ENCODE measurements around the gene ZNF423.

ZNF423 gene

GRCh38 chr16:49483251-49483650, 372.7 kb downstream of the ZNF423 start:
- no peak overlapping the region for H3K4me3 ChIP-seq (ENCODE audit: low read depth, low read length)
- H2AFZ ChIP-seq: no peak overlapping the region
- no peaks in the 10 kb centered on the region for H3K4me1 ChIP-seq
- H3K4me2 ChIP-seq (ENCODE audit: low read length): no peak overlapping the region
- no peaks in the 10 kb centered on the region for H3K27me3 ChIP-seq (ENCODE audit: control insufficient read depth, insufficient read depth, low read length)
- no peaks in the 10 kb centered on the region for H3K36me3 ChIP-seq (ENCODE audit: control insufficient read depth, insufficient read depth, low read length)
- TF ChIP-seq CTCF (IDR thresholded peaks at IDR 0.05): no peak
- H3K9me3 ChIP-seq (ENCODE audit: control insufficient read depth, low read length): no peaks in the 10 kb centered on the region
- no peak overlapping the region for H3K27ac ChIP-seq
- H3K9ac ChIP-seq: no peak overlapping the region
- H3K79me2 ChIP-seq: no peaks in the 10 kb centered on the region

GRCh38 chr16:49482690-49483089, 373.2 kb downstream of the ZNF423 start:
- no peak for TF ChIP-seq CTCF (IDR thresholded peaks at IDR 0.05)
- no peaks in the 10 kb centered on the region for H3K9me3 ChIP-seq (ENCODE audit: control insufficient read depth, low read length)
- no peaks in the 10 kb centered on the region for H3K79me2 ChIP-seq
- no peaks in the 10 kb centered on the region for H3K4me1 ChIP-seq
- H3K9ac ChIP-seq: no peak overlapping the region
- H3K4me2 ChIP-seq (ENCODE audit: low read length): no peak overlapping the region
- no peaks in the 10 kb centered on the region for H3K27me3 ChIP-seq (ENCODE audit: control insufficient read depth, insufficient read depth, low read length)
- no peak overlapping the region for H2AFZ ChIP-seq
- H3K27ac ChIP-seq: no peak overlapping the region
- no peaks in the 10 kb centered on the region for H3K36me3 ChIP-seq (ENCODE audit: control insufficient read depth, insufficient read depth, low read length)
- no peak overlapping the region for H3K4me3 ChIP-seq (ENCODE audit: low read depth, low read length)

- Histone ChIP-seq H3K27ac (no peak overlapping the region), H3K4me3 (ENCODE audit: low read depth, low read length) (no peak overlapping the region), H3K79me2 (no peaks in the 10 kb centered on the region), H3K4me2 (ENCODE audit: low read length) (no peak overlapping the region), H3K9ac (no peak overlapping the region), H2AFZ (no peak overlapping the region), H3K36me3 (ENCODE audit: control insufficient read depth, insufficient read depth, low read length) (no peaks in the 10 kb centered on the region), H3K9me3 (ENCODE audit: control insufficient read depth, low read length) (no peaks in the 10 kb centered on the region), H3K27me3 (ENCODE audit: control insufficient read depth, insufficient read depth, low read length) (no peaks in the 10 kb centered on the region), H3K4me1 (no peaks in the 10 kb centered on the region)
- no peak for TF ChIP-seq CTCF (IDR thresholded peaks at IDR 0.05)
Measured at GRCh38 chr16:49478616-49479015, 377.3 kb downstream of the ZNF423 start.

GRCh38 chr16:49478107-49478506, 377.8 kb downstream of the ZNF423 start:
- no peak overlapping the region for H3K4me3 ChIP-seq (ENCODE audit: low read depth, low read length)
- no peaks in the 10 kb centered on the region for H3K27me3 ChIP-seq (ENCODE audit: control insufficient read depth, insufficient read depth, low read length)
- no peaks in the 10 kb centered on the region for H3K79me2 ChIP-seq
- H3K27ac ChIP-seq: no peak overlapping the region
- H3K36me3 ChIP-seq (ENCODE audit: control insufficient read depth, insufficient read depth, low read length): no peaks in the 10 kb centered on the region
- TF ChIP-seq CTCF (IDR thresholded peaks at IDR 0.05): no peak
- H2AFZ ChIP-seq: no peak overlapping the region
- H3K4me2 ChIP-seq (ENCODE audit: low read length): no peak overlapping the region
- H3K4me1 ChIP-seq: no peaks in the 10 kb centered on the region
- H3K9ac ChIP-seq: no peak overlapping the region
- no peaks in the 10 kb centered on the region for H3K9me3 ChIP-seq (ENCODE audit: control insufficient read depth, low read length)

GRCh38 chr16:49477250-49477895, 378.5 kb downstream of the ZNF423 start:
- no peak for TF ChIP-seq CTCF (IDR thresholded peaks at IDR 0.05)
- Histone ChIP-seq H2AFZ (no peak overlapping the region), H3K4me1 (no peaks in the 10 kb centered on the region), H3K27me3 (ENCODE audit: control insufficient read depth, insufficient read depth, low read length) (no peaks in the 10 kb centered on the region), H3K4me3 (ENCODE audit: low read depth, low read length) (no peak overlapping the region), H3K9me3 (ENCODE audit: control insufficient read depth, low read length) (no peaks in the 10 kb centered on the region), H3K36me3 (ENCODE audit: control insufficient read depth, insufficient read depth, low read length) (no peaks in the 10 kb centered on the region), H3K79me2 (no peaks in the 10 kb centered on the region), H3K4me2 (ENCODE audit: low read length) (no peak overlapping the region), H3K9ac (no peak overlapping the region), H3K27ac (no peak overlapping the region)
